ENCODE data around the gene PP2D1.
"Not testable (repeated sequence)": the region's sequence is repeated elsewhere in the genome, so short reads cannot be mapped to it uniquely, and the experiment has no call there.

The PP2D1 gene

GRCh38 chr3:20027136-20027535 is 15.1 kb upstream of the PP2D1 start:
- H3K27me3 ChIP-seq (ENCODE audit: insufficient read depth, insufficient read length) = no peaks in the 10 kb centered on the region
- no peak for DNase-seq (ENCODE audit: low read depth, low spot score)
- no peak overlapping the region for H3K4me3 ChIP-seq (ENCODE audit: insufficient read length, low read depth)
- H3K4me1 ChIP-seq (ENCODE audit: insufficient read depth, insufficient read length) = no peaks in the 10 kb centered on the region
- no peak overlapping the region for H3K9ac ChIP-seq (ENCODE audit: insufficient read length, low read depth)
- TF ChIP-seq ZNF274 (IDR thresholded peaks at IDR 0.05; ENCODE audit: low read depth, low read length) (no peak), YY1 (IDR thresholded peaks at IDR 0.05; ENCODE audit: insufficient read depth, insufficient read length) (no peak), SUZ12 (IDR thresholded peaks at IDR 0.05; ENCODE audit: extremely low read depth, insufficient read depth, insufficient read length) (no peak)
- H3K9me3 ChIP-seq (ENCODE audit: insufficient read depth, low read length) = no peaks in the 10 kb centered on the region
- H3K36me3 ChIP-seq (ENCODE audit: insufficient read depth, insufficient read length, low read length) = no peaks in the 10 kb centered on the region

GRCh38 chr3:20023623-20024405 is 11.8 kb upstream of the PP2D1 start:
- TF ChIP-seq ZNF274 (IDR thresholded peaks at IDR 0.05; ENCODE audit: low read depth, low read length) = no peak
- no peak for TF ChIP-seq SUZ12 (IDR thresholded peaks at IDR 0.05; ENCODE audit: extremely low read depth, insufficient read depth, insufficient read length)
- TF ChIP-seq YY1 (IDR thresholded peaks at IDR 0.05; ENCODE audit: insufficient read depth, insufficient read length) = no peak
- no peaks in the 10 kb centered on the region for H3K36me3 ChIP-seq (ENCODE audit: insufficient read depth, insufficient read length, low read length)
- H3K4me1 ChIP-seq (ENCODE audit: insufficient read depth, insufficient read length) = no peaks in the 10 kb centered on the region
- H3K27me3 ChIP-seq (ENCODE audit: insufficient read depth, insufficient read length) = no peaks in the 10 kb centered on the region
- no peak overlapping the region for H3K4me3 ChIP-seq (ENCODE audit: insufficient read length, low read depth)
- H3K9me3 ChIP-seq (ENCODE audit: insufficient read depth, low read length) = no peaks in the 10 kb centered on the region
- no peak overlapping the region for H3K9ac ChIP-seq (ENCODE audit: insufficient read length, low read depth)
- DNase-seq (ENCODE audit: low read depth, low spot score) = no peak

- H3K4me3 ChIP-seq (ENCODE audit: insufficient read length, low read depth) = no peak overlapping the region
- no peak for DNase-seq (ENCODE audit: low read depth, low spot score)
- no peak overlapping the region for H3K9ac ChIP-seq (ENCODE audit: insufficient read length, low read depth)
- H3K27me3 ChIP-seq (ENCODE audit: insufficient read depth, insufficient read length) = no peaks in the 10 kb centered on the region
- no peaks in the 10 kb centered on the region for H3K4me1 ChIP-seq (ENCODE audit: insufficient read depth, insufficient read length)
- no peaks in the 10 kb centered on the region for H3K9me3 ChIP-seq (ENCODE audit: insufficient read depth, low read length)
- H3K36me3 ChIP-seq (ENCODE audit: insufficient read depth, insufficient read length, low read length) = no peaks in the 10 kb centered on the region
- TF ChIP-seq YY1 (IDR thresholded peaks at IDR 0.05; ENCODE audit: insufficient read depth, insufficient read length) (no peak), ZNF274 (IDR thresholded peaks at IDR 0.05; ENCODE audit: low read depth, low read length) (no peak), SUZ12 (IDR thresholded peaks at IDR 0.05; ENCODE audit: extremely low read depth, insufficient read depth, insufficient read length) (no peak)
Observed at GRCh38 chr3:20022954-20023622, 11.0 kb upstream of the PP2D1 start.

GRCh38 chr3:20016076-20016475 is 4.0 kb upstream of the PP2D1 start:
- H3K27me3 ChIP-seq (ENCODE audit: insufficient read depth, insufficient read length); H3K9ac ChIP-seq (ENCODE audit: insufficient read length, low read depth); DNase-seq (ENCODE audit: low read depth, low spot score); H3K9me3 ChIP-seq (ENCODE audit: insufficient read depth, low read length); H3K4me1 ChIP-seq (ENCODE audit: insufficient read depth, insufficient read length); H3K36me3 ChIP-seq (ENCODE audit: insufficient read depth, insufficient read length, low read length); H3K4me3 ChIP-seq (ENCODE audit: insufficient read length, low read depth): not testable (repeated sequence)

GRCh38 chr3:20015525-20015924 is 3.5 kb upstream of the PP2D1 start:
- Histone ChIP-seq H3K27me3 (ENCODE audit: insufficient read depth, insufficient read length) (no peaks in the 10 kb centered on the region), H3K36me3 (ENCODE audit: insufficient read depth, insufficient read length, low read length) (no peaks in the 10 kb centered on the region), H3K4me1 (ENCODE audit: insufficient read depth, insufficient read length) (no peaks in the 10 kb centered on the region), H3K9ac (ENCODE audit: insufficient read length, low read depth) (no peak overlapping the region), H3K9me3 (ENCODE audit: insufficient read depth, low read length) (no peaks in the 10 kb centered on the region), H3K4me3 (ENCODE audit: insufficient read length, low read depth) (no peak overlapping the region)
- DNase-seq (ENCODE audit: low read depth, low spot score) = no peak
- no peak for TF ChIP-seq YY1 (IDR thresholded peaks at IDR 0.05; ENCODE audit: insufficient read depth, insufficient read length)
- TF ChIP-seq SUZ12 (IDR thresholded peaks at IDR 0.05; ENCODE audit: extremely low read depth, insufficient read depth, insufficient read length) = no peak
- no peak for TF ChIP-seq ZNF274 (IDR thresholded peaks at IDR 0.05; ENCODE audit: low read depth, low read length)

- Histone ChIP-seq H3K4me1 (ENCODE audit: insufficient read depth, insufficient read length) (no peaks in the 10 kb centered on the region), H3K27me3 (ENCODE audit: insufficient read depth, insufficient read length) (no peaks in the 10 kb centered on the region), H3K9me3 (ENCODE audit: insufficient read depth, low read length) (no peaks in the 10 kb centered on the region), H3K9ac (ENCODE audit: insufficient read length, low read depth) (no peak overlapping the region), H3K4me3 (ENCODE audit: insufficient read length, low read depth) (no peak overlapping the region), H3K36me3 (ENCODE audit: insufficient read depth, insufficient read length, low read length) (no peaks in the 10 kb centered on the region)
- TF ChIP-seq SUZ12 (IDR thresholded peaks at IDR 0.05; ENCODE audit: extremely low read depth, insufficient read depth, insufficient read length) (no peak), YY1 (IDR thresholded peaks at IDR 0.05; ENCODE audit: insufficient read depth, insufficient read length) (no peak), ZNF274 (IDR thresholded peaks at IDR 0.05; ENCODE audit: low read depth, low read length) (no peak)
- no peak for DNase-seq (ENCODE audit: low read depth, low spot score)
Observed at GRCh38 chr3:20013396-20013795, 1.3 kb upstream of the PP2D1 start.

GRCh38 chr3:20008646-20009045 is 3.4 kb downstream of the PP2D1 start:
- H3K36me3 ChIP-seq (ENCODE audit: insufficient read depth, insufficient read length, low read length) = no peaks in the 10 kb centered on the region
- no peaks in the 10 kb centered on the region for H3K4me1 ChIP-seq (ENCODE audit: insufficient read depth, insufficient read length)
- TF ChIP-seq ZNF274 (IDR thresholded peaks at IDR 0.05; ENCODE audit: low read depth, low read length) (no peak), SUZ12 (IDR thresholded peaks at IDR 0.05; ENCODE audit: extremely low read depth, insufficient read depth, insufficient read length) (no peak), YY1 (IDR thresholded peaks at IDR 0.05; ENCODE audit: insufficient read depth, insufficient read length) (no peak)
- no peak overlapping the region for H3K9ac ChIP-seq (ENCODE audit: insufficient read length, low read depth)
- no peaks in the 10 kb centered on the region for H3K27me3 ChIP-seq (ENCODE audit: insufficient read depth, insufficient read length)
- no peak for DNase-seq (ENCODE audit: low read depth, low spot score)
- H3K4me3 ChIP-seq (ENCODE audit: insufficient read length, low read depth) = no peak overlapping the region
- H3K9me3 ChIP-seq (ENCODE audit: insufficient read depth, low read length) = no peaks in the 10 kb centered on the region

All from NT2/D1 (cell line).